NCI-H2196 treated with DMSO at 0.1 percent for 48 hours (cell line): ENCODE measurements around the gene ELAC2.
A peak's percentile ranks its signal among the peaks of the same experiment; 100 is the strongest.

Source experiments
- DNase-seq: peaks from one replicate; lab custom pipeline; 2025; ENCODE audit not compliant: unreplicated experiment; lab: John Stamatoyannopoulos, UW

ELAC2 gene

GRCh38 chr17:13017655-13018459 is at the start of gene ELAC2:
Gene ELAC2 (minus strand): TSS chr17:13018027. CDS start chr17:13017947, 80 bp downstream.
- DNase-seq, result peak; percentile 78

GRCh38 chr17:13065032-13065431 is 47.2 kb upstream of the ELAC2 start:
- no peak for DNase-seq

- DNase-seq, result no peak
Measured at GRCh38 chr17:13055131-13055530, 37.3 kb upstream of the ELAC2 start.

- no peak for DNase-seq
Measured at GRCh38 chr17:13054666-13055065, 36.8 kb upstream of the ELAC2 start.

- no peak for DNase-seq
Measured at GRCh38 chr17:13051915-13052314, 34.1 kb upstream of the ELAC2 start.

- no peak for DNase-seq
Measured at GRCh38 chr17:13047011-13047606, 29.3 kb upstream of the ELAC2 start.

- DNase-seq, result no peak
Measured at GRCh38 chr17:13046361-13046760, 28.5 kb upstream of the ELAC2 start.

GRCh38 chr17:13044572-13045065 is 26.8 kb upstream of the ELAC2 start:
- no peak for DNase-seq

GRCh38 chr17:13038931-13039665 is 21.3 kb upstream of the ELAC2 start:
- DNase-seq, result no peak

- DNase-seq, result no peak
Measured at GRCh38 chr17:13036751-13037150, 18.9 kb upstream of the ELAC2 start.

- no peak for DNase-seq
Measured at GRCh38 chr17:13035420-13035819, 17.6 kb upstream of the ELAC2 start.

- no peak for DNase-seq
Measured at GRCh38 chr17:13031718-13032350, 14.0 kb upstream of the ELAC2 start.

GRCh38 chr17:13030459-13031300 is 12.9 kb upstream of the ELAC2 start:
- no peak for DNase-seq

- no peak for DNase-seq
Measured at GRCh38 chr17:13030056-13030455, 12.2 kb upstream of the ELAC2 start.

GRCh38 chr17:13029340-13029739 is 11.5 kb upstream of the ELAC2 start:
- DNase-seq, result no peak

- DNase-seq, result no peak
Measured at GRCh38 chr17:13027246-13027645, 9.4 kb upstream of the ELAC2 start.

- DNase-seq, result no peak
Measured at GRCh38 chr17:13025687-13026086, 7.9 kb upstream of the ELAC2 start.

- no peak for DNase-seq
Measured at GRCh38 chr17:13025258-13025627, 7.4 kb upstream of the ELAC2 start.

- DNase-seq, result no peak
Measured at GRCh38 chr17:13024526-13025257, 6.9 kb upstream of the ELAC2 start.

GRCh38 chr17:13024016-13024415 is 6.2 kb upstream of the ELAC2 start:
- DNase-seq, result no peak
